Islet of Langerhans (tissue), 1 donor: Measurements from ENCODE around the gene HINT2.

ENCODE experiments used
- FAIRE-seq: peaks from one replicate; lab custom pipeline; 2011; peaks lifted over from hg19 to GRCh38; lab: Jason Lieb, UNC

The HINT2 gene

DNA sequence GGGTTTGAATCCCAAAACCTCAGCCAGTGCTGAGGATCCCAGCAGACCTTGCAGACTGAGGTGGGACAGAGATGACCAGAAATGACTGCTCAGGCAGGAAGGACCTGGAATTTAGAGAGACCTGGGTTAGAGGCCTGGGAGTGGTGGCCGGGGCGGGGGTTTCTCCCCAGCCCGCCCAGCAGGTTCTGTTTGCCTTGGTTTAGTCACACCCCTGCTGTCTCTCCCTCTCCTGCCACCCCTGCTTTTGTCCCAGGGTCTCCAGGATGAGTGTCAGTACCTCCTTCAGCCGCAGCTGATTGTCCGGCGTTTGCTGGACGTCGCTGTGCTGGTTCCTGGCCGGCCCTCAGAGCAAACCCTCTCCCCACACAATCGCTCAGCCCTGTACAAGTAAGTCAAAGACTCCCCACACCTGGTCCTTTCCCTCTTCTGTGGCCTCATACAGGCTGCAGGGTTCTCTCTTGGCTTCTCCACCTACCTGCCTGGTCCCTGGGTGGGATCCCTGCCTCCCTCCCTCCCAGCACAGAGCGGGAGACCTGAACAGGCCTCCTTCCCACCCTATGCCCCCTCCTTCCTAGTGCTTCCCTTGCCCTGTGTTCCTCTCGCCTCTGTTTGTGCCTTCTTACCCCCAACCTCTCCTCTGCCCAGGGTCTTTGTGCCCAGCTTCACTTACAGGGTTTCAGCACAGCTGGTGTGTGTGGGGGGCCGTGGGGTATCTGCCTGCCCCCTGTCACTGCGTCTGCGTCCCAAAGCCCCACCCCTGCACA is 26.2 kb upstream of the HINT2 start:
- no peak for FAIRE-seq

DNA sequence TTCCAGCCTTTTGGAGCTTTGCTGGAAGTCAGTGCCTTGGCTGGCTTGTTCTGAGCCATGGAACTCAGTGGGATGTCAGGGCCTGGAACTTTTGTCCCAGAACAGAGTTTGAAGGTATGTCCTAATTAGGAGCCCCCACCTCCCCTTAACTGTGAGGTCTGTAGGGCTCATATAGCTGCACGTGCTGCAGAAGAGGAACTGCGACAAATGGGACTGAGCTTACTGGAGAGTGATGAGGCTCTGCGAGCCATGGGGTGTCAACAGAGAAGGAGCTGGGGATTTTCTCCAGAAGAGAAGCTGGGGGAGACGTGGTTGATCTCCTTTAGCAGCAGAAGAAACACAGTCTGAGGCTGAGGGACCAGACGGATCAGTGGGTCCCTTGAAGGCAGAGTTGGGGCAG is 25.1 kb upstream of the HINT2 start:
- no peak for FAIRE-seq

DNA sequence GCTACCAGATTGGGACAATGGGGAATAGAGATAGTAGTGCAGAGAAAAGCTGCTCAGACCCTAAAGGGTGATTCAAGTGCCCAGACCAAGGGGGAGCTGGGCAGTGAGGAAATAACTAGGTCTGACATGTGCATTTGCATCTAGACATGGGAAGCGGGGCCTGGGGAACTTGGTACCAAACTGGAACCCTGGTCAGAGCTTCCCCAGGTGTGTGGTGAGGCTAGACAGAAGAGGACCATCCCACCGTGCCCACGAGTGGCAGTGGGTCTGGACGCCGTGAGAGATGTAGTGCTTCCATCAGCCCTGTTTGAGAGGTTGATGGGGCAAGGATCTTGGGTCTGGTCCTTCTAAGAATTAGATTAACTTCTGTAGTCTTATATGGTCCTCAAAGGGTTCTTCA is 21.8 kb upstream of the HINT2 start:
- no peak for FAIRE-seq

DNA sequence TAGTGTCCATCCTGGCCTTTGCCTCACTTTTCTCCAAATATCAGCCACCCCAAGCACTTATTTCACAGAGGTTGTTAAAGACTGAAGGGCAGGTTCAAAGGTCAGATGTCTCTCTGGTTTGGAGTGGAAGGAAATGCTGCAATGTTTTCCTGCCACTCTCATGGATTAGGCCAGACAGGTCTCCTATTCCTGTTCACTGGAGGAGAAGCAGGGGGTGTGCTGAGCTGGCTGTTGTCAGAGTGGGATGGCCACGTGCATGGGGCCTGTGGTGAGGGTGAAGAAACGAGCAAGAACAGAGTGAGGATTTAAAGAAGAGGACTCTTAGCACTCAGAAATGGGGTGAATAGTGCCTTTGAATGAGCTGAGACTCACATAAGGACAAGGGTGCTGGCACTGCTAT is 20.9 kb upstream of the HINT2 start:
- FAIRE-seq, result no peak

DNA sequence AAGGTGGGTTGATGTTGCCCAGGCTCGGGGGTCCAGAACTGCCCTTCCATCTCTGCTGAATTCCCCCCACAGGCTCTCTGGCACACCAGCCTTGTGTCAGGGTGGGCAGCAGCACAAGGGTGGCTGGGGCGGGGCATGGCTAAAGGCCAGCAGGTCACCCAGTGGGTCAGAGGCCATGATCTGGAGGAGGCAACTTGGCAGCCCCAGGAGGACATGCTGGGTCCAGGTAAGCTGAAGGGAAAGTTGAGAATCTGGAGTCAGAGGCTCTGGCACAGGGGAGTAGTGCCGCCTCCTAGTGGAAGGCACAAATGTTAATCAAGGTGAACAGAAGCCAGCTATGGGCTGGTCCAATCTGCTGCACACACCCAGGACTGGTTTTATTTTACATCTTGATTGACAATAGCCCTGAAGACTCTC is 20.4 kb upstream of the HINT2 start:
- FAIRE-seq, result no peak

DNA sequence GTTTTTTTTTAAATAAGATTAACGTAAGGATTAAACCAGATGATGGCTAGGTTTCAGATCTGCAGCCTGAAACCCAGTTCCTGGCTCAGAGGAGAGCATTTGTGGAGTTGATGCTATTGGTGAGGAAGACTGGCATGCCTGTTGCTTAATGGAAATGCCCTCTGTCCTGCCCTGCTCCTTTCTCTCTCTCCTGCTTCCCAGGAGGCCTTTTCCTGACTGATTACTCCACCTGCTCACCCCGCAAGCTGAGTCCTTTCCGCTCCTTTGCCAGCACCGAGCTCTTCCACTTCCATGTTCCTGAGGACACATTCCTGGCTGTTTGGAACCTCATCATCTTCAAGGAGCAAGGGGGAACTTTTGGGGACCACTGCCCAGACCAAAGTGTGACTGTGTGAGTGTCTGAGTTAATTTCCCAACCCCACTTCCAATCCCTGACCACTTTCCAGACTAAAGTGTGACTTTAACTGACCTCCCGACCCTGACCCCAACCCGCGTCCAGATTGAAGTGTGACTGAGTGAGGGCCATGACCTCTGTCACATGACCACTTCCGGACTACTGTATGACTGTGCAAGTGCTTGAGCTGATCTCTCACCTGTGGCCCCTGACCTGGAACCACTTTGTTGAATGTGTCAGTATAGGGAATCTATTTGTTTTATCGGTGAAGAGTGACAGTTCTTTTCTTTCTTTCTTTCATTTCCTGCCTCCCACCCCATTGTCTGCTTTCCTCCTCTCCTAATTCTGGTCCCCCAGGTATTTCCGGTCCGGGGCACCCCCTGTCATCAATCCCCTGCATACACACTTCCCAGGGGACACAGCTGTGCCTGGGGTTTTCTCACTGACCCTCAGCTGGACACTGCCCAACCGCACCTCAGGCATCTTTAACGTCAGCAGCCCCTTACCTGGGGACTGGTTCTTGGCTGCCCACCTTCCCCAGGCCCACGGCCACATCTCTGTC is 19.7 kb upstream of the HINT2 start:
- FAIRE-seq, result no peak

DNA sequence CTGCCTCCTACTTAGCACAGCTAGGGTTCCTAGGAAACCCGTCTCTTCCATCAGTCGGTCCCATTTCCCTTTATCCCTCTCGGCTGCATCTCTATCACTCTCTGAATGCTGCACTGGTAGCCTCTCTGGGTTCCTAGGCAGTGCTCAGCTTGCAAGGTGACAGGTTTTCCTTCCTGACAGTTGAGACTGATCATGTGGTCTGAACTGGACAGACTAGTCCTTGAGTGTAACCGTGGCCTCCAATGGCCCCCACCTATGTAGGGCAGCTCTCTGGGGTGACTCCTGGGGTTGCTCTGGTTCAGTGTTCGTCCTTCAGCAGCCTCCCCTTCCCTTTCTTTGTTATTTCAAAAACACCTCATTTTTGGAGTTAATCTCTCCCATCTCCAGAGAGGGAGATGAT is 18.0 kb upstream of the HINT2 start:
- no peak for FAIRE-seq

DNA sequence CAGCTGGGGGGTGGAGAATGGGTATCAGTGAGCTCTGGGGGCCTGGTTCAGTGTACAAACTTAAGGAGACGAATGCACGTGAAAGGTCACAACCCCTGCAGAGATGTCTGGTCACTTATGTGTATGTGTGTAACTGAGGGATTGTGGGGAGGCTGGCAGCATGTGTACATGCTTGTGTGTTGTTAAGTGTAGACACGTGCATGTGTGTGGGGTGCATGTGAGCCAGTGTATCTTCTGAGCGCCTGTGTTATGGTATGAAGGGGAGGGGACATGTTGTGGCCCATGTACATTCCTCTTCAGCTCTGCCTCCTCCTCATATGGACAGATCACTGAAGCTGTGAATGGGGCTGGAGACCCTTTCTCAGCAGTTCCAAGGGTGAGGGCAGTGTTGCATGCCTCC is 16.2 kb upstream of the HINT2 start:
- no peak for FAIRE-seq

DNA sequence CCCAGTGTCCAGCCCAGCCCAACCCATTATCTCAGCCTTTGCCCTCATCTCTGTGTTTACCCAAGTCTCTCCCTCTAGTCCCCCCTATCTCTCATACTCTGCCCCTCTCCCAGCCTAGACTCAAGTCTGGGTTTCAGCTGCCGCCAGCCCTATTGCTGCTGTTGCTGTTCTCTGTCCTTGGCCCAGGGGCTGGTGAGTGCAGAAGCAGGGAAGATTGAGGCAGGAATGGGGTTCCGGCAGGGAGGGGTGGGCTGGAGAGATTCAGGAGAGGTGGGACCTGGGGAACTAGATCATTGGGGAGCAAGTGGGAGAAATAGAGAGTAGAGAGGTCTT is 14.9 kb upstream of the HINT2 start:
- FAIRE-seq, result no peak

DNA sequence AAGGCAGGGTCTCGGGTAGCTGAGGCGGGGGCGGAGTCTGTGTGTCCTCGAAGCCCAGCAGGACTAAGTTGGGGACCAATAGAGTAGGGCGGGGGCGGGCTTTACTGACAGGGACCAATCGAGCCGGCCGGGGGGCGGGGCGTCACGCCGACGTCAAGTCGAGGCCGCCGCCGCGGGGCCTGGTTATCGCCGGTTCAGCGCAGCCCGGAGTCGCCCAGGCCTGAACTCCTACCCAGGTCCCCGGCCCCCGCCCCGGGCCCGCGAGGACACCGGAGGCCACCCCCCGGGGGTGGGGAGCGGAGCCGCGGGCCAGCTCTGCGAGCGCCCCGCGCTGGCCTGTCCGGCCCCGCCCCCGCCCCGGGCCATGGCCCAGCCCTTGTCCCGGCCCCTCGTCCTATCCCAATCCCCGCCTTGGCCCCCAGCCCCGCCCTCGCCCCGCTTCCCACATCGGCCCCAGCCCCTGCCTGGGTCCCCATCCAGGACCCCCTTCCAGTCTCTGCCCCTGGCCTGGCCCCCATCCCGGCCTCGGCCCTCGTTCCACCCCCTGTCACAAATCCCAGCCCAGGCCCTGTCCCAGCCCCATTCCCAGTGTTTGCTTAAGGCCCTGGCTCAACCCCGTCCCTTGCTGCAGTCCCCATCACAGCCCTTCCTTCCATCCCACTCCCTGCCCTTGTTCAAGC is 14.4 kb upstream of the HINT2 start, which contains the start of gene TMEM8B:
Gene TMEM8B, plus strand, starts transcription at position 145 of the 680 bp plus-strand sequence. Its CDS starts 220 bp downstream, at position 365.
- FAIRE-seq, result no peak

DNA sequence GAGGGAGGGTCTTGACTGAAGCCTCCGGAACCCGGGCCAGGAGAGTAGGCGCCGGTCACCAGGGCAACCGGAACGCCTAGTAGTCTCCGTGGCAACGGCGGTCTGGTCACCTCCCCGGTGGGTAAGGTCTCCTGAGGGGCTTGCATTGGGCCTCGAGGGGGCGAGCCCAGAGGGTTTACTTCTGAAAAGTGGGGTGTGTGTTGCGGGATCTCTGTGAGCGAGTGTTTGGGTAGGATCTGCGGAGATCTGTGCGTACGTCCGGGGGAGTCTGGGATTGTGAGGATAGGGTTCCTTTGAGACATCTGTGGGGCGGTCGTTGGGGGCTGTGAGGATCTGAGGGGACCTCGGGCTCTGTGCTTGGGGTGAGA is 13.9 kb upstream of the HINT2 start, which contains the start of gene FAM221B:
Gene FAM221B, minus strand, starts transcription at position 17 of the 368 bp plus-strand sequence. CDS start 2,571 bp downstream, outside the sequence.
- no peak for FAIRE-seq

DNA sequence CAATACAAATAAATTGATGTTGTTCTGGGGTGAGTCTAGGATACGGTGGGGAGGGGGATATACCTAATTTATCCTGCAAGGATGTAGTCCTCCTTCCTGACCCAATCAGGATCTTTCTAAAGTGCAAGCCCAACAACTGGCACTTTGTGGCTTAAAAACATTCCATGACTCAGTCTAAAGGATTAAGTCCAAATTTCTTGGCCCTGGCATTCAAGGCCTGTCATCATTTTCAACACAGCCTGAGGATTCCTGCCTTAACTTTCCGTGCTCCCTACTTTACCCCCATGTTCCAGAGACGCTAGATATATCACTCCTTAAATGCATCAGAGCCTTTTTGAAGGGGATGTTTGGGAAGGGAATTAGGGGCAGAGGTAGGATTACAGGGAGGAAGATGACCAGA is 12.6 kb upstream of the HINT2 start:
- FAIRE-seq, result no peak

DNA sequence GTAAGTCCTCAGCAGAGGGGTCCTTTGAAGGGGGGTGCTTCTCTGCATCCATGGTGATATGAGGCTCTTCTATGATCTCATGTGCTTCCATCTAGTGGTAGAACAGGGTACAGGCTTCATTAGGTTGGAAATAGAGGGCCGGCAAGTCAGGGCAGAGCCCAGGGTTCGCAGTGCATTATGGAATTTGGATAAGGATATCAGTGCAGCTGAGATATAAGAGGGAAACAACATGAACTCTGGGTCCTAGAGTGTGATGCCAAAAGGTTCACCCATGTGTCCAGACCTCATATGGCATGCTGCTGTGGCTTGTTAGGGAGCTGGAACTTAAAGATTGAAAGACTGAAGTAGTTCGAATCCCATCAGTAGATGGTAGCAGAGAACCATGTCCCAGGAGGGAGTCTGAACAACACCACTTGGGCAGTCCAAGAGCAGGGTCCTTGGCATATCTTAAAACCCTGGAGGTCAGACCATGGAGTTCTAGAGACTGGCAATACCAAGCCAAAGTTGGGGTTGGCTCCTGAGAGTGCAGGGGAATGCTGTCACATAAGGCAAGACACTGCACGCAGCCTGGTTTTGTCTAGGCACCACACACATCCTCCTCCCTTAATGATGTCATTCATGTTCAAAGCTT is 11.3 kb upstream of the HINT2 start:
- FAIRE-seq, result no peak

DNA sequence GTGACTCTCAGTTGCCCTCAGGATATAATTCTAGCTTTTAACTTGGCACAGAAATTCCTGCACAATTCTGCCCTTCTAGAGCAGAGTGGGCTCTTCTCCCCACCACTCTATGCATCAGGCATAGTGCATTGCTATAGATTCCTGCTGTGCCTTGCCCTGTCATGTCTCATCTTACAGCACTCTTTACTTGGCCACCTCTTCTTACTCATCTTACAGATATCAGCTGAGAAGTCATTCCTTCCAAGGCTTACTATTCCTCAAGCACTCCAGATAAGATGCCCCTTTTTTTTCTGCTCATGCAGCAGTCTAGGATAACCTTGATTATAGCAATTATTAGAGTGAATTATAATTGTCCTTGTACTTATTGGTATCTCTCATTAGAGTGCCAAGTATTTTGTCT is 8.1 kb upstream of the HINT2 start:
- FAIRE-seq, result no peak

DNA sequence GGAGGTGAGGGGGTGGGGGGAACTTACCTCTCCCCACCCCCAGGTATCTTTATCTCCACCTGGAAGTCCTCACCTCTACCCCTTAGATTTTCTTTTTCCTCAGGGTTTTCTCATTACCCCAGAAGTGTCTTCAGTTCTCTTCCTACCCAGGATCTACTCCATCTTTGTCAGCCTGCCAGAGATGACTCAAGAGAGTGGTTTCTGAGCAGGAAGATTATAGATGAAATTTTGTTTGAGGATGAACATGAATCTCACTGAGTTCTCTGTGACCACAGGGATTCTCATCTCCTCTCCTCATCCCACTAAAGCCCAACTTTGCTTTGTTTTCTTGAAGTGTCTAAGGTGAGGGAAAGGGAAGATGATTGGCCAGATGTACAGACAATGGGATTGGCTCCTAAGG is 5.2 kb upstream of the HINT2 start:
- FAIRE-seq, result no peak

DNA sequence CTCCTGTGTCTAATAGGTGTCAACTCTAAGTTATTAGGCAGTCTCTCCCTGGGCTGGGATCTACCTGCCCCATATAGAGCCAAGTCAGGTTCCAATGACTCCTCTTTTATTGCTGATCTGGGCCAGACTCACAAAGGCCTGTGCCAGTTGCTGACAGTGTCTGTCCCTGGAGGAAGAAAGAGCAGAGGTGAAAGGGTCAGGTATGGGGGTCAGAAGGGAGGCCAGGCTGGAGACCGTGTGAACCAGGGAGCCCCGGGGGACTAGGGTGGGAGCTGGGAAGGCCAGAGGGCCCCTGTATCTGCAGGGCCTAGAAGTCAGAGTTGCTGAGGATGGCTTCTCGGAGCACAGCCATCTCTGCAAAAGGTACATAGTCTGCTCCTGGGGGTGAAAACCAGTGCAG is 3.5 kb upstream of the HINT2 start:
- FAIRE-seq, result no peak

DNA sequence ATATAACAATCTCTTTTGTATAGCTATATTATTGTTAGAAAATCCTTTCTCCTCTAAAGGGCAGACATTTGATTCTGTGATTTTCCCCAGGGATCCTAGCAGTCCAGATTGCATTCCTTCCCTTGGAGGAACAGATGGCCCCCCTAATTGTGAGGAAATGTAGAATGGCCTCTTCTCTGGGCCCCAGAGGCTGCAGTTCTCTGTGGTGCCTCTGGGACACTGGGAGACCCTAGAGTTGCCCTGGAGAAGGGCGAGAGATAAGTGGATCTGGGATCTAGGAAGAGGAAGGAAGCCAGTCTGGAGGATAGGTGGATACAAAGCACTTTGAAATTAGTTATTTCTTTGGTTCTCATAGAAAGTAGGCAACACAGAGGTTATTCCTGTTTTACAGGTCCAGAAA is 1.9 kb upstream of the HINT2 start:
- no peak for FAIRE-seq

DNA sequence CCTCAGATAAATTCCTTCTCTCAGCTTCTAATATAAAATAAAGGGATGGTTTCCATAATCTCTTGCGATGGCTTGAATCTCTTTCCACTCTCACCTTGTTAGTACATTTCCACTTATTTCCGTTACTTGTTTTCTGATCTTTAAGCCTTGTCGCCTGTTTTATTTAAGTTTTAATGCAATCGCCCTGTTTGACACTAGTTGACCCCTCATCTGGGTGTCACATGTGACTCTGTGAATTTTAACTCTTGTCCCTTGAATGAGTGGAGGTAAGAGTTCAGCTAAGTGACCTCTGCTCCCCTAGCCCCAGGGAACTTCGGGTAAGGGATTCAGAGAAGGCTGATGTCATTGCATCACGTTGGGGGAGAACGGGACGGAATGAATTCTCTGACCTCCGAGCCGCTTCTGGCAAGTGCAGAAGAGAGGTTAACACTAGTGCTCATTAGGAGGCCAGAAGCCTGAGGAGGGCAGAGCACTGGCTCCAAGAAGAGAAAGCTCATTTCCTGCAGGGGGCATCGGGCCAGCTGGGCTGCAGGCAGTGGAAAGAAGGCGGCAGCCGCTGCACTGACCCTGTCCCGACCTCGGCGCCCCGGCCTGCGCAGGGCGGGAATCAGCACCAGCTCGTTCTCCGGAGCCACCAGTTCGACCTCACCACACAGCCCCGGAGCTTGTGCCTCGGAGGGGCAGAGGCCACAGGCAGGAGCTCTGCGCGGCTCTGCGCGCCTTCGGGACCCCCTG is 569 bp downstream of the HINT2 start:
- FAIRE-seq, result no peak

DNA sequence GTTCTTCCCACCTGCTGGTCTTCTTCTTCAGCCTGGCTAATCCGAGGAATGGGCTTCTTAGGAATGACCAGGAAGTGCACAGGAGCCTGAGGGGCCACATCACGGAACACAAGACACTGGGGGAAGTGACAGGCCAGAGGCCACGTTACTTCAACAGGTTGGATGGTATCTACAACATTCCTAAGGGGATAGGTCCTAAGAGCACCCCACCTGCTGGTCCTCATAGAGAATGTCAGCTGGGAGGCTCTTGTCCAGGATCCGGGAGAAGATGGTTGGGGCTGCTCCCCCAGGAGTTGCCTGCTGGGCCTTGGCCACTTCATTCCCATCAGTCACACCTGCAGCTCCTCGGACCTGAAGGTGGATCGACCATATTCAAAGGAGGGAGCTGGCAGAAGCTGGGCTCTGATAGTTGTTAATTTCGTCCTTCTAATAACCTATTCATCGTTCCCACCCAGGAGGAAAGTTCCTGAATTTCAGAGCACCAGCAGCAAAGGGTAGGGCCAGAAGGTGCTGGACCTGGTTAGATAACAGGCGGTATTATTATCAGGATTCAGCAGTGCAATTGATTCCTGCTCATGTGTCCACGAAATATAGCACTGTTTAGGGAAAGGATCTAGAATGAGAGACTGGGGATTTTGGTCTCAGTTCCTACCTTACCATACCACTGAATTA is 1.3 kb downstream of the HINT2 start:
- no peak for FAIRE-seq

DNA sequence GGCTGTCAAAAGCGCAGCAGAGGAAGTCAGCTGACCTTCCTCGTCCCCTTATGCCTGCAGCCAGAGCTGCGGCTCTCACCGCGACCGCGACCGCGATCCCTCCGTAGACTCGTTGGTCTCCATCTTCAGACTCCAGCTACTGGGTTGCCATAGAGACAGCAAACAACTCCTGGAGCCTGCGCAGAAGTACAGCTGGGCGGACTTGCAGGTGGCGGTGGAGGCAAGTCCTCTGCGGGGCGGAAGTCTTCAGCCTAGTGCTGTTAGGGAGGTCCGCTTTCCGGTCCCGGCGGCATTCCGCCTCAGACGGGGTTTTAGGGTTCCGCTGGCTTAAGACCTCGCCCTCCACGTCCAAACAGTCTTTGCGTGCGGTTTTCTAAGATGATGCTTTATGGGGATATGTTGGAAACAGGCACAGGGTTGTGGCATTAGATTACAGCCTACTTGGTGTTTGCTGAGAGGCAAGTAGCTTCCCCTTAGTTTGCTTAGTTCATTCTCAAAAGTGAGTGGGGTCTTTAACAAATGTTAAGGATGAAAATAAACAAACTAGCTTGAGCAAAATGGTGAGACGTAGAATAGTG is 2.7 kb downstream of the HINT2 start, which contains the start of gene SPAG8:
Gene SPAG8, minus strand, starts transcription at position 238 of the 578 bp plus-strand sequence. Its CDS starts 115 bp downstream, at position 123.
- peak; percentile 53 for FAIRE-seq
